ENCODE measurements around the gene LONRF2.
A peak's percentile ranks its signal among the peaks of the same experiment; 100 is the strongest.

LONRF2 gene

DNA sequence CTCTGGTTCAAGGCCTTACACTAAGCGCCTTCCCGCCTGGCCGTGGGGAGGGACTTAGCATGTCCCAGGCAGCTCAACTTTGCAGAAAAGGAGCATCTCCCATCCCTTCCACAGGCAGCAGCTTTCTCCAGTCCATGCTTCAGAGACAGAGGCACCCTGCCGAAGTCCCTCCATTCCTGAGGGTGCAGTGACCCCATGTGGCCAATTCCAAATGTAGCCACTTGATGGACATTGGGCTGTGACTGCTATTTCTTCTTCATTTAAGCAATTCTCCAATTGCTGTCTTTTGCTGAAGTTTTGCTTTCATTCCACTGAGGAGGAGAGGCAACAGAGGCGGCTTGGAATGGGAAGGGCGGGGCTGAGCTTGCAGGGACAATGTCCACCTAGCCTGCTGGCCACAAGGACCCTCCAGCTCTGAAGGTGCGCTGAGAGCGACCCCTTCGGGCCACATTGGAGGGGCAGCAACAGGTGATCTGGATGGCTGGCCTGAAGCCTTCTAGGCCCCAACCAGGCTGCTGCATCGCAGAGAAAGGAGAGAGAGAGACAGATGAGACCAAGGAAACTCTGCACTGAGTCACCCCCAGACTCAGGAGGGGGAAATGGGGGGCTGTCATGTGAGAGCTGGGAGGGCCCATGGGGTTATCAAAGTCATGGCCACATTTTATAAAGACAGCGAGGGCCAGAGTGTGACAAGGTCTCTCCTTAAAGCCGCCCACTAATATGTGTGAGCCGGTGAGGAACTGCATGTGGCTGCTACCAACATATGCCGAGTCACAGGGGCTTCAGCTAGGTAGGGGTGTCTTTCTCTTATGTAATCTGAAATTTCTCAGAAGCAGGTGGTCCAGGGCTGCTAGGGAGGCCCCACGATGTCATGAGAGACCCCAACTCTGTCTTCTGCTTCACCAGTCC is 61.3 kb downstream of the LONRF2 start:
- peak; percentile 42 for DNase-seq (ENCODE audit: low spot score)
- ChIA-PET CTCF (interaction anchor here (0.6 to 4.8 kb wide), 12 partner anchors 12 to 703 kb away, joined by 3 to 67 read pairs (median 4); no protein-coding TSS in a partner anchor), POLR2A (ENCODE audit: low non-redundant PET) (interaction anchor here (1.0 kb wide), 1 partner anchor 302 kb away, joined by 4 read pairs; the partner anchor contains the start of gene PDCL3)
- no peak overlapping the region for H3K27ac ChIP-seq
- TF ChIP-seq, protein P1, sequence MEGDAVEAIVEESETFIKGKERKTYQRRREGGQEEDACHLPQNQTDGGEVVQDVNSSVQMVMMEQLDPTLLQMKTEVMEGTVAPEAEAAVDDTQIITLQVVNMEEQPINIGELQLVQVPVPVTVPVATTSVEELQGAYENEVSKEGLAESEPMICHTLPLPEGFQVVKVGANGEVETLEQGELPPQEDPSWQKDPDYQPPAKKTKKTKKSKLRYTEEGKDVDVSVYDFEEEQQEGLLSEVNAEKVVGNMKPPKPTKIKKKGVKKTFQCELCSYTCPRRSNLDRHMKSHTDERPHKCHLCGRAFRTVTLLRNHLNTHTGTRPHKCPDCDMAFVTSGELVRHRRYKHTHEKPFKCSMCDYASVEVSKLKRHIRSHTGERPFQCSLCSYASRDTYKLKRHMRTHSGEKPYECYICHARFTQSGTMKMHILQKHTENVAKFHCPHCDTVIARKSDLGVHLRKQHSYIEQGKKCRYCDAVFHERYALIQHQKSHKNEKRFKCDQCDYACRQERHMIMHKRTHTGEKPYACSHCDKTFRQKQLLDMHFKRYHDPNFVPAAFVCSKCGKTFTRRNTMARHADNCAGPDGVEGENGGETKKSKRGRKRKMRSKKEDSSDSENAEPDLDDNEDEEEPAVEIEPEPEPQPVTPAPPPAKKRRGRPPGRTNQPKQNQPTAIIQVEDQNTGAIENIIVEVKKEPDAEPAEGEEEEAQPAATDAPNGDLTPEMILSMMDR (conservative IDR thresholded peaks at IDR 0.05; ENCODE audit: low read depth) = peak; percentile 30

DNA sequence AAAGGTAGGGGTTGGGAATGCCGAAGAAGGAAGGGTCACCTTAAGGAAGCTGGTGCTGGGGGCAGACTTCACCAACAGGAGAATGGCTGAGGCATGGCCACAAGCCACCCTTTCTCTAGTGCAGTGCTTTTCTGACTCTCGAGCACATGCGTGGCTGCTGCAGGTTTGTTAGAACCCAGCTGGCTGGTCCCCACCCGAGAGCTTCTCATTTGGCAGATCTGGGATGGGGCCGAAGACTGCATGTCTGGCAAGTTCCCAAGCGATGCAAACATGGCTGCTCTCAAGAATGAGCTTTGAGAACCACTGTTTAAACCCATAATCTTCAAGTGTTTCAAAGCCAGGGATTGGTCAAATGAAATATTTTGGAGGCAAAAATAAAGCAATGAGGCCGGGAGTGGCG is 63.2 kb downstream of the LONRF2 start:
- H3K27ac ChIP-seq = no peak overlapping the region
- TF ChIP-seq, protein P1 (conservative IDR thresholded peaks at IDR 0.05; ENCODE audit: low read depth) = no peak
- DNase-seq (ENCODE audit: low spot score) = no peak
- CTCF ChIA-PET = interaction anchor here (0.5 to 0.9 kb wide), 3 partner anchors 121 to 838 kb away, joined by 3 to 5 read pairs (median 3); no protein-coding TSS in a partner anchor
- POLR2A ChIA-PET (ENCODE audit: low non-redundant PET) = no interaction called here

DNA sequence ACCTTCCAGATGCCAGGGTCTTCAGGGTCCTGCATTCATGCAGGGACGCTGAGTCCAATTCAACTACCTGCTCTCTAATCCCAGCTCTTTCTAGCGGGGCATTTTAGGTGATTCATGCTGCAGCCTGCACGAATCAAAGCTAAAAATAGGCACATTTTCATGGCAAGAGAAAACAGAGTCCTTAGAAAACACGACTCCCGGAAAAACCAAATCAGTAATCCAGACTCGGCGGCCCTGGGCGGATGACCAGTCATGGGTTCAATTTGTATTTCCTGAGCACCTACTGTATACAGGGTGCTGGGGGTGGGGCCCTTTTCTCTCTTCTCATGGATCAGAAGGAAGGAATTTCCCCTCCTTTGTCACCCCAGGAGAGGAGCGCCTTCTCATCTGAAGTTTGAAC is 64.4 kb downstream of the LONRF2 start:
- peak overlapping the region; percentile 43 for H3K27ac ChIP-seq
- peak; percentile 9 for DNase-seq (ENCODE audit: low spot score)
- TF ChIP-seq, protein P1 (conservative IDR thresholded peaks at IDR 0.05; ENCODE audit: low read depth) = no peak
- ChIA-PET CTCF (interaction anchor here (1.0 to 1.6 kb wide), 2 partner anchors 9 to 123 kb away, joined by 3 read pairs; no protein-coding TSS in a partner anchor), POLR2A (ENCODE audit: low non-redundant PET) (no interaction called here)

DNA sequence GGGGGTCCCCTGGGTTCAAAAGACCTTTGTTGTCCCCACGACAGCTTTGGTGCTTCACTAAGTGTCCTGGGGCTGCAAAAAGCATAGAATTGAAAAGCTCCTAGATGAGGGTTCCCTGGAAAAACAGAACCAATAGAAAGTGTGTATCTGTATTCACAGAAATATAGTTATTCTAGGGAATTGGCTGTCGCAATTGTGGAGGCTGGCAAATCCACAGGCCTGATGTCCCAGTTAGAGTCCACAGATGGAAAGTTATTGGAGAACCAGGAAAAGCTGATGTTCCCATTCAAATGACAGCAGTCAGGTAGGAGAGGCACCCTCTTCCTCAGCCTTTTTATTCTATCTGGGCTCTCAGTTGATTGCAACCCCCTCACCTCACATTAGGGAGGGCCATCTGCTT is 65.5 kb downstream of the LONRF2 start:
- CTCF ChIA-PET = interaction anchor here (1.6 kb wide), 1 partner anchor 10 kb away, joined by 3 read pairs; no protein-coding TSS in a partner anchor
- TF ChIP-seq, protein P1 (conservative IDR thresholded peaks at IDR 0.05; ENCODE audit: low read depth) = no peak
- DNase-seq (ENCODE audit: low spot score) = no peak
- POLR2A ChIA-PET (ENCODE audit: low non-redundant PET) = no interaction called here
- no peak overlapping the region for H3K27ac ChIP-seq

DNA sequence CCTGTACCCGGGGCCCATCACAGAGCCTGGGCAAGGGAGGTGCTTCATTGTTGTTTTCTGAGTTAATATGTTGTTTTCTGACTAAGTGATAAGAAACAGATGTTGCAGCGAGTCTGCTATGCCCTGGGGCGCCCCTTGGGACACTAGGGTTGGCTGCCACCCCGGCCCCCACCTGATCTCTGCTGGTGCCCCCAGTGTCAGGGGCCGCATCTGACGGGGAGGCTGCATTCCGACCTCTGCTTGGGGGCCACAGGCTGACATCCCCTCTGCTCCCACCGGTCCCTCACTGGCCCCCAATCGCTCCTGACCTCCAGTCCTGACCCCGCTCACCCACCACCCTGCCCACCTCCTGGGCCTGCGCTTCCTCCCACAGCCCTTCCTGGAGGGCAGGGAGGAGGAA is 65.9 kb downstream of the LONRF2 start:
- no peak overlapping the region for H3K27ac ChIP-seq
- TF ChIP-seq, protein P1 (conservative IDR thresholded peaks at IDR 0.05; ENCODE audit: low read depth) = no peak
- ChIA-PET CTCF (interaction anchor here (1.6 kb wide), 1 partner anchor 11 kb away, joined by 3 read pairs; no protein-coding TSS in a partner anchor), POLR2A (ENCODE audit: low non-redundant PET) (no interaction called here)
- DNase-seq (ENCODE audit: low spot score) = no peak

DNA sequence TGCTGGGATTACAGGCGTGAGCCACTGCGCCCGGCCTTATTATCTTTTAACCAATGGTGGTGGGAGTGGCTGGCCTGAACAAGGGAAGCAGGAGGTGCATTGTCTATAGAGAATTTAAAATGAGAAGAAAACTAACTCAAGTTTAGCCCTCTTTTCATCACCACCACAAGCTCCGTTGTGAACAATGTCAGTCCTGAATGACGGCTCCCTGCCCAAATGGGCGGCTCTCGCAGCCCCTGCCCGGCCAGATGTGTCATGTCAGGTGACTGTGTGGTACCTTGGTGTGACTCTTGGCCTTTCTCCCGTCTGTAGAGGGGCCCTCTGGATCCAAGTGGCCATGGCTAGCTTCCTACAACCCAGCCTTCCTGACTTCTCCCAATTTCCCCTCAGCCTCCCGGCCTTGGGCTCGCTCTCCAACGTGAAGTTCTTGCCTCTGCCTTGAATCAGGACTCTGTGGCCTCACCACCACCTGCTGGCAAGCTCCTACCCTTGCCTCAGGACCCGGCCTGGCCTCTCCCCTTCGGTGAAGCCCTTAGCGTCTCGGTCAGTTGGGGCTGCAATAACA is 67.6 kb downstream of the LONRF2 start:
- TF ChIP-seq, protein P1 (conservative IDR thresholded peaks at IDR 0.05; ENCODE audit: low read depth) = no peak
- ChIA-PET POLR2A (ENCODE audit: low non-redundant PET) (no interaction called here), CTCF (no interaction called here)
- no peak for DNase-seq (ENCODE audit: low spot score)
- H3K27ac ChIP-seq = no peak overlapping the region
